SU-DHL-6 (cell line): ENCODE measurements around the gene DDIAS.
A peak's percentile ranks its signal among the peaks of the same experiment; 100 is the strongest.

Source experiments
- H2AFZ ChIP-seq: fragments of 200-600 bp; sonication (generic); 2 replicates; pipeline ENCODE4 v1.6.1; 2014; ENCODE audit warnings: low read depth, mild to moderate bottlenecking, moderate library complexity, mixed read lengths, antibody characterized with exemption, low read length; ENCODE audit not compliant: severe bottlenecking
- H3F3A ChIP-seq: fragments of 200-600 bp; shearing (Covaris generic); 2 replicates; pipeline ENCODE4 v1.6.0; 2016; ENCODE audit warnings: antibody characterized with exemption, mild to moderate bottlenecking; ENCODE audit not compliant: insufficient read depth
- H3K27ac ChIP-seq: fragments of 200-600 bp; sonication (generic); 2 replicates; pipeline ENCODE4 v1.5.1; 2016; ENCODE audit warnings: low read depth, mild to moderate bottlenecking, low read length, moderate library complexity, mixed read lengths
- H3K27me3 ChIP-seq: fragments of 200-600 bp; sonication (generic), shearing (Covaris generic); 2 replicates; pipeline ENCODE4 v1.6.0; 2014; ENCODE audit warnings: mild to moderate bottlenecking, low read length
- H3K36me3 ChIP-seq: fragments of 200-600 bp; sonication (generic); 2 replicates; pipeline ENCODE4 v1.6.1; 2014; ENCODE audit warnings: mild to moderate bottlenecking, low read length, mixed read lengths
- H3K4me2 ChIP-seq: fragments of 300-600, 200-600 bp; shearing (Covaris generic), sonication (generic); 2 replicates; pipeline ENCODE4 v1.6.0; 2014; ENCODE audit warnings: low read length, low read depth, mild to moderate bottlenecking; ENCODE audit not compliant: poor library complexity, severe bottlenecking
- H3K4me3 ChIP-seq: fragments of 200-600 bp; sonication (generic); 2 replicates; pipeline ENCODE4 v1.5.1; 2014; ENCODE audit warnings: antibody characterized with exemption, low read length, mild to moderate bottlenecking, mixed read lengths; ENCODE audit not compliant: insufficient read depth, poor library complexity, severe bottlenecking
- H3K79me2 ChIP-seq: fragments of 200-600 bp; sonication (generic); 2 replicates; pipeline ENCODE4 v1.6.1; 2014; ENCODE audit warnings: mild to moderate bottlenecking, low read length, moderate library complexity; ENCODE audit not compliant: insufficient read depth
- H3K9ac ChIP-seq: fragments of 200-600 bp; sonication (generic); 2 replicates; pipeline ENCODE4 v1.7.0; 2014; ENCODE audit warnings: mild to moderate bottlenecking, low read length
- H3K9me2 ChIP-seq: fragments of 200-600 bp; sonication (generic); replicated peaks from 2 replicates; pipeline ENCODE4 v1.6.1; 2014; ENCODE audit warnings: low read length; ENCODE audit not compliant: insufficient read depth
- H3K9me3 ChIP-seq: fragments of 200-600 bp; sonication (generic); 2 replicates; pipeline ENCODE4 v1.6.1; 2014; ENCODE audit warnings: low read length, mixed read lengths; ENCODE audit not compliant: insufficient read depth
- H4K20me1 ChIP-seq: fragments of 200-600 bp; sonication (generic); 2 replicates; pipeline ENCODE4 v1.6.1; 2014; ENCODE audit warnings: low read depth, mild to moderate bottlenecking, antibody characterized with exemption, low read length, moderate library complexity, mixed read lengths
- EZH2phosphoT487 ChIP-seq: fragments of 200-600 bp; sonication (generic), shearing (Covaris generic); conservative IDR thresholded peaks from 2 replicates; pipeline ENCODE4 v1.6.1; 2018; ENCODE audit warnings: mild to moderate bottlenecking, antibody characterized with exemption, low read length, moderate library complexity, mixed read lengths
- TF ChIP-seq, protein P1 (sequence below): fragments of 200-600 bp; sonication (generic); IDR thresholded peaks from one replicate; pipeline ENCODE4 v1.5.1; 2017; ENCODE audit warnings: antibody characterized with exemption, mild to moderate bottlenecking, low read length, moderate library complexity; ENCODE audit not compliant: insufficient read depth, poor library complexity, severe bottlenecking

The DDIAS gene

DNA sequence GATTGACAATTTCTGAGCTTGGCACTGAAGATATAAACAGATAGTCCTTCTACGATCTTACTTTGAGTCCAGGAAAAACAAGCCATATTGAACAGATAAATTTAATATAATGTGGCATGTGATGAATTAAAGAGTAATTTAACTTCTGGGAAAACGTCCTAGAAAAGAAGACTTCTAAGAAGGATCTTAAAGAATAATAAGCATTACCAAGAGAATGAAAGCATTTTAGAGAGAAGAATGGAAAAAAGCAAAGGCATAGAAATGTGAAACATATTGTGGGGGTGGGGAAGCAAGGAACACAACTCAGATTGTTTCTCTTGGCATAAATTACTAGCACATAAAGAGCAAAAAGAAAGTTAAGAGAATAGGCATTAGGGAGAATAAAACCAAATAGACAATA lies 5.4 kb downstream of the DDIAS start:
- Histone ChIP-seq H4K20me1 (0 out of 2 replicates have a peak, but pooled peaks cover 3% of the 10 kb centered on the region), H3K4me3 (no peak overlapping the region), H3K9me2 (no peaks in the 10 kb centered on the region), H3K79me2 (peaks cover 98% of the 10 kb centered on the region), H3K27ac (peak overlapping the region; percentile 7; the same call in 1 of the 2 replicates), H2AFZ (no peak overlapping the region), H3K9ac (peak overlapping the region; percentile 11; the same call in 1 of the 2 replicates), H3K27me3 (no peaks in the 10 kb centered on the region), H3K36me3 (peaks cover 13% of the 10 kb centered on the region), H3K9me3 (no peaks in the 10 kb centered on the region), H3K4me2 (peak overlapping the region; percentile 66), H3F3A (peaks cover 19% of the 10 kb centered on the region)
- TF ChIP-seq EZH2phosphoT487: no peak
- TF ChIP-seq, protein P1, sequence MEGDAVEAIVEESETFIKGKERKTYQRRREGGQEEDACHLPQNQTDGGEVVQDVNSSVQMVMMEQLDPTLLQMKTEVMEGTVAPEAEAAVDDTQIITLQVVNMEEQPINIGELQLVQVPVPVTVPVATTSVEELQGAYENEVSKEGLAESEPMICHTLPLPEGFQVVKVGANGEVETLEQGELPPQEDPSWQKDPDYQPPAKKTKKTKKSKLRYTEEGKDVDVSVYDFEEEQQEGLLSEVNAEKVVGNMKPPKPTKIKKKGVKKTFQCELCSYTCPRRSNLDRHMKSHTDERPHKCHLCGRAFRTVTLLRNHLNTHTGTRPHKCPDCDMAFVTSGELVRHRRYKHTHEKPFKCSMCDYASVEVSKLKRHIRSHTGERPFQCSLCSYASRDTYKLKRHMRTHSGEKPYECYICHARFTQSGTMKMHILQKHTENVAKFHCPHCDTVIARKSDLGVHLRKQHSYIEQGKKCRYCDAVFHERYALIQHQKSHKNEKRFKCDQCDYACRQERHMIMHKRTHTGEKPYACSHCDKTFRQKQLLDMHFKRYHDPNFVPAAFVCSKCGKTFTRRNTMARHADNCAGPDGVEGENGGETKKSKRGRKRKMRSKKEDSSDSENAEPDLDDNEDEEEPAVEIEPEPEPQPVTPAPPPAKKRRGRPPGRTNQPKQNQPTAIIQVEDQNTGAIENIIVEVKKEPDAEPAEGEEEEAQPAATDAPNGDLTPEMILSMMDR: no peak

DNA sequence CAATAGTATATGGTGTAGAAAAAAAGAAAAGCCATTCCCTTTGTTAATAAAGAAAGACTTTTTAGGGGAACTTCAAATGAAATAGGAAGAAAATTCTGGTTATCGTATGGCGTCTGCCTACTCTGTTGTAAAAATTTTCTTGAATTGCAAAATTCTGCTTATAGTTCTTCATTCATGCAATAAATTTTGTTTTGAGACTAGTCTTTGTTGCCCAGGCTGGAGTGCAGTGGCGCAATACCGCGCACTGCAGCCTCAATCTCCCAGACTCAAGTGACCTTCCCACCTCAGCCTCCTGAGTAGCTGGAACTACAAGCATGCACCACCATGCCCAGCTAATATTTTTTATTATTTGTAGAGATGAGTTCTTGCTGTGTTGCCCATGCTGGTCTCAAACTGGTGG lies 5.8 kb downstream of the DDIAS start:
- H3K9me2 ChIP-seq: no peaks in the 10 kb centered on the region
- no peak overlapping the region for H2AFZ ChIP-seq
- no peaks in the 10 kb centered on the region for H3K9me3 ChIP-seq
- TF ChIP-seq, protein P1: no peak
- TF ChIP-seq EZH2phosphoT487: no peak
- H3K9ac ChIP-seq: 0 out of 2 replicates have a peak overlapping the region, but pooled peaks have one; percentile 11
- H3K27ac ChIP-seq: no peak overlapping the region
- H3K4me3 ChIP-seq: no peak overlapping the region
- H3K79me2 ChIP-seq: peaks cover 98% of the 10 kb centered on the region
- H3K4me2 ChIP-seq: peak overlapping the region; percentile 66
- peaks cover 15% of the 10 kb centered on the region for H3K36me3 ChIP-seq
- no peaks in the 10 kb centered on the region for H3K27me3 ChIP-seq
- H3F3A ChIP-seq: peaks cover 19% of the 10 kb centered on the region
- H4K20me1 ChIP-seq: 0 out of 2 replicates have a peak, but pooled peaks cover 3% of the 10 kb centered on the region

DNA sequence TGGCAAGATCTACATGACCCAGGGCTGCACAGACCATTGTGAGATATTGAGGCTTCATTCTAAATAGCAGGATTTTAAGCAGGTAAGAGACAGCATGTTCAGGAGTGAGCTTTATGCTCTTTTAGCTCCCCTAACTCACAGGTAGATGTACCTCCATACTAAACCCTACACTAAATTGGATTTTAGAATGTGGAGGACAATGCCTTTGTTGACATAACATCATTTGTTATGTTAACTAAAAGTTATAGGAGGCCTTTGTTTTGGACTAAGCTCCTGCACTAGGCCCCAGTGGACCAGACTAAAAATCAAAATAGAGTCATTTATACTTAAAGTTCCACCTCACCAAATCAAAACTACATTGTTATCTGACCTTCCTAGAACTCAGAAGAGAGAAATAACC lies 6.8 kb downstream of the DDIAS start:
- Histone ChIP-seq H3K9me2 (no peaks in the 10 kb centered on the region), H3K9ac (no peak overlapping the region), H3K79me2 (peaks cover 89% of the 10 kb centered on the region), H3F3A (peaks cover 19% of the 10 kb centered on the region), H3K4me3 (no peak overlapping the region), H3K27me3 (no peaks in the 10 kb centered on the region), H3K9me3 (no peaks in the 10 kb centered on the region), H3K36me3 (peaks cover 15% of the 10 kb centered on the region), H2AFZ (no peak overlapping the region), H3K27ac (no peak overlapping the region), H4K20me1 (0 out of 2 replicates have a peak, but pooled peaks cover 3% of the 10 kb centered on the region), H3K4me2 (no peak overlapping the region)
- TF ChIP-seq, protein P1: no peak
- TF ChIP-seq EZH2phosphoT487: no peak
